ENCODE data around the gene MDN1.
"Not testable (repeated sequence)": the region's sequence is repeated elsewhere in the genome, so short reads cannot be mapped to it uniquely, and the experiment has no call there.

The MDN1 gene

DNA sequence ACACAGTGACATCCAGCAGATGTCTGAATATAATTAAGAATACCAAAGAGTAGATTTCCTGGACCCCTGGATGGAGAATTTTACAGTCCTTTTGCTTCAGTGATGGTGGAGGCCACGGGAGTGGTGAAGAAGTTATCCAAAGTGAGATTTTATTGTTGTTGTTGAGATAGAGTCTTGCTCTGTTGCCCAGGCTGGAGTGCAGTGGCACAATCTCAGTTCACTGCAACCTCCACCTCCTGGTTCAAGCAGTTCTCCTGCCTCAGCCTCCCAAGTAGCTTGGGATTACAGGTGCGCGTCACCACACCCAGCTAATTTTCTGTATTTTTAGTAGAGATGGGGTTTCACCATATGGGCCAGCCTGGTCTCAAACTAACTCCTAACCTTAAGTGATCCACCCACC lies 178.0 kb downstream of the MDN1 start:
- DNase-seq, result not testable (repeated sequence)

DNA sequence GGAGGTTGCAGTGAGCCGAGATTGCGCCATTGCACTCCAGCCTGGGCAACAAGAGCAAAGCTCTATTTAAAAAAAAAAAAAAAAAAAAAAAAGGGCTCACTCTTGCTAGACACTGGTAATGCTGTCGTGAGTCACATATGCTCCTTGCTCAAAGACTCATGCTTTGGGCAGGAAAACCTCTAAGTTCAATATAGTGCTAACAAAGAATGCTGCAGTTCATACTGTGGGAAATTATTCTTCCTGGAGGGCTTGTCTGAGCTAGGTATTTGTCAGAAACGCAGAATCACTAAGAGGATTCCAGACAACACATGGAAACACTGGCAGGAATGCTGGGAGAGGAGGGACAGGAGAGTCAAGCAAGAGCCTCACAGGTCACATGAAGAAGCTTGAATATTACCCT lies 178.8 kb downstream of the MDN1 start:
- no peak for DNase-seq

- peak; percentile 92 for DNase-seq
Measured at GRCh38 chr6:89638320-89639195, 181.0 kb downstream of the MDN1 start, which contains the start of gene LYRM2. TSS of gene LYRM2 (minus strand) at chr6:89638747. CDS start at chr6:89638716, 31 bp downstream.

GRCh38 chr6:89637960-89638319 lies 181.7 kb downstream of the MDN1 start:
- DNase-seq, result no peak

- DNase-seq, result not testable (repeated sequence)
Measured at GRCh38 chr6:89636412-89636811, 183.2 kb downstream of the MDN1 start.

GRCh38 chr6:89630488-89630887 lies 189.1 kb downstream of the MDN1 start:
- no peak for DNase-seq

DNA sequence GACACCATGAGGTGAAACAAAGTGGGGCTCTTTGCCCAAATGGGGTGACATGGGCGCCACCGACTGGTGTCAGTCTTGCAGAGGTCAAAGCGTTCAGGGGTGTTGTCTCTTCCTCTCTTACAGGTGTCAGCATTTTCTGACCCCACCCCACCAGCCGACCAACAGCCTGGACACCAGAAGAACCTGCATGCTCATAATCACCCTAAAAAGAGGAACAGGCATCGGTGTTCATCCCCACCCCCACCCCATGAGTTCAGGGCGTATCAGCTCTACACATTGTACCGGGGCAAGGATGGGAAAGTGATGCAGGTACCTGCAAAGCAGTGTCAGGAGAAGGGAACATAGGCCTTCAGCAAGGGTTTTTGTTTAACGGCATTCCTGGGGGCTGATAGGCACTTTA lies 195.8 kb downstream of the MDN1 start:
- no peak for DNase-seq

- DNase-seq, result no peak
Measured at GRCh38 chr6:89619567-89619966, 200.0 kb downstream of the MDN1 start.

- DNase-seq, result no peak
Measured at GRCh38 chr6:89618026-89618425, 201.6 kb downstream of the MDN1 start.

GRCh38 chr6:89616531-89616930 lies 203.1 kb downstream of the MDN1 start:
- DNase-seq, result no peak

- DNase-seq, result no peak
Measured at GRCh38 chr6:89615882-89616281, 203.7 kb downstream of the MDN1 start.

GRCh38 chr6:89613790-89614189 lies 205.8 kb downstream of the MDN1 start:
- DNase-seq, result no peak

DNA sequence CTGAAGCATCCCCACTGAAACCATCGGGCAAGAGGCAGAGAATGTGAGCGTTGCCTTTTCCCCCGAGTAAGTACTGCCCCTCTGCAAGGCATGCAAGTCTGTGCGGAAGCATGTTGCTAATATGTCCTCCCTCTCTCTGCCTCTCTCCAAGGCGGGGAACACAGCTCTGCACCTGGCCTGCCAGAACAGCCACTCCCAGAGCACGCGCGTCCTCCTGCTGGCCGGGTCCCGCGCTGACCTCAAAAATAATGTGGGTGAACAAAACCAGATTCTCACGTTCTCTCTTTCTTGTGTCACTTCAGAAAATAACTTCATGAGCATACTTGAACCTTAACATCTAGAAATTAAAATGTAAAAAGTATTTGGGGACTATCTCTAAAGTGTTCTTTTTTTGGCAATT lies 207.5 kb downstream of the MDN1 start:
- DNase-seq, result no peak

GRCh38 chr6:89611666-89612065 lies 207.9 kb downstream of the MDN1 start:
- DNase-seq, result no peak

DNA sequence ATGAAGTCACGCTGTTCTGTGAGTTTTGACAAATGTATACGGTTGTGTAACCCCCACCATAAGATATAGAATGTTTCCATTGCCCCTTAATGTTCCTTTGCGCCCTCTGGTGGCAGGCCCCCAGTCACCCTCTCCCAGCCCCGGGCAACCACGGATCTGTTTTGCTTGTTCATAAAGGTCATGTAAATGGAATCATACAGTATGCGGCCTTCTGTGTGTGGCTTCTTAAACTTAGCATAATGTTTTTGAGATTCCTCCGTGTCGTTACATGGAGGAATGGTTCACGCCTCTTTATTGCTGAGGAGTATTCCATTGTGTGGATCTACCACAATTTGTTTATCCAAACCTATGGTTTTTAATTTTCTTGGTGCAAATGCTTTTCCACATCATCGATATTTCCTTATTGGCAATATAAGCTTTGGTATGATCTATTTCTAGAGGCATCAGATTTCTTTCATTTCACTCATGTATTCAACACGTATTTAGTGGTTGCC lies 209.4 kb downstream of the MDN1 start:
- DNase-seq, result peak; percentile 88

DNA sequence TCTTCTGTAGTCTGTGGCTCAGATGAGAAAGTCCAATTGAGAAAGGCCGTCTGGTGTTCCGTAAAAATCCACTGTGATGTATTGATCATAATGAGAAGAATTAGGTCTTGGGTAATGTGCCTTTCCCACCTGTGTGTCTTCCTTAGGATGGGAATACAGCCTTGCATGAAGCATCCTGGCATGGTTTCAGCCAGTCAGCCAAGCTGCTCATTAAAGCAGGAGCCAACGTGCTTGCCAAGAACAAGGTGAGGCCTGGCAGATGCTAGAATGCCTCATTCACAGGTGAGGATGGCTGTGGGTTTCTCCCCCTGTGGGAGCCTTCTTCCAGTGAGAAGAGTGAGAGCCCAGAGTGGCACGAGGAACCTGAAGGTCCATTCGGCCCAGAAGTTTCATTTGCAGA lies 213.7 kb downstream of the MDN1 start:
- no peak for DNase-seq

- no peak for DNase-seq
Measured at GRCh38 chr6:89604653-89605052, 214.9 kb downstream of the MDN1 start.

DNA sequence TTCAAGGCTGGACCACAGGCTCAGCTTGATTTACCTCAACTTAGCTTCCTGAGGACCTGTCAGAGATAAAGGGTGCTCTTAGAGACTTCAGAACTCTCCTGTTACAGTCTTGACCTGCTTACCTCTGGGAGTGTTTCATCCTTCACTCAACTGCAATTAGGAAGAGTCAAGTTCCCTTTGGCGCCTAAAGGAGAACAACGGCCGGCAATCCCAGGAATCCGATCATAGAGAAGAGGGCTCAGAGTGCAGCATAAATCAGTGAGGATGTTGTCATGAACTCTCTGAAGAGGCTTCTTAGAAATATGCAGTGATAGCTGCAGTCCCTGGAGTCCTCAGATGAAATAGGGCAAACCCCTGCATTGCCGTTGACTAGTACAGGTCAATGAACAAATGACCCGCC lies 217.4 kb downstream of the MDN1 start:
- DNase-seq, result no peak

GRCh38 chr6:89599727-89600126 lies 219.9 kb downstream of the MDN1 start:
- DNase-seq, result no peak

GRCh38 chr6:89597988-89598387 lies 221.6 kb downstream of the MDN1 start:
- DNase-seq, result no peak

- no peak for DNase-seq
Measured at GRCh38 chr6:89597372-89597771, 222.2 kb downstream of the MDN1 start.

DNA sequence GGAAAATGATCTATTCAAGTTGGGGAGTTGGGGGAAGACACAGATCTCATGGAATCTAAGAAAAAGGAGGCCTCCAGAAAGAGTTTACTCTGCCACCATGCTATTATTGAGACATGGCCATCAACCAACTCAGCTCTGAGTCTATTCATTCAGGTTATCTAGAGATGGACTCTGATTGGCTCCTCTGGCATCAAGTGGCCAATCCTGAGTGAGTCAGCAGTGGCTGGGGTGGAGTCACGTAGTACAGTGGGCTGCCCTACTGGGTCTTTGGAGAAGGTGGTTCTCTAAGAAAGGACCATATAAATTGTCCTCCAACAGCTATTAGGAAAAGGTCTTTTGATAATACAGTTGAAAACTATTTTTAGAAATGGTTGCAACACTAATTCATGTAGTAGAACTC lies 223.1 kb downstream of the MDN1 start:
- no peak for DNase-seq

DNA sequence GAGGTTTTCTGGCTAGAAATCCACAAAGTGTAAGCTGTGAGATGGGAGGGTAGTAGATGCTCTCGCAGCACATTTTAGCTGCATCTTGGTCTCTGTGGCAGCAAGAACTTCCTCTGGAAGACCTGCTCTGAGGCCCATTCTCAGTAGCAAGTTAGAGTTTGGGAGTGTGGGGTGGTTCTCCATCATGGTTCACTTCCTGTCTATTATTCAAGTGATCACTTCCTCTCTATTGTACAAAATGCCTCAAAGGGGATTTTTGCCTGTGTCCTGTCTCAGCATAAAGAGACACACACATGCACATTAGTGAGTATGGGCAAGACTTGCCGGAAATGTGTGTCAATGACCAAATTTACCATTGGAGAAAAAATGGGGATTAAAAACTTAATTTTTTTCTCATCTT lies 223.5 kb downstream of the MDN1 start:
- no peak for DNase-seq
